BJ (cell line): ENCODE results near the gene CHST8. TPM values are rescaled to one million over a fixed set of nuclear protein-coding genes. Genes with fewer than 3 reads are reported as not detected.

ENCODE experiments used
- CTCF ChIA-PET: fragments of 350-600 bp; formaldehyde crosslinking; extraction: SDS; loops from one replicate; lab custom pipeline; 2021; ENCODE audit warnings: antibody characterized with exemption, inconsistent platforms; lab: Yijun Ruan, JAX
- POLR2A ChIA-PET: fragments of 300-600 bp; sonication (Branson Sonifier 250); formaldehyde crosslinking; extraction: SDS; loops from one replicate; lab custom pipeline; 2021; ENCODE audit warnings: antibody characterized with exemption; lab: Charles Lee
- DNase-seq: peaks from one replicate; pipeline ENCODE4 v3.0.0-alpha.2; 2011; ENCODE audit warnings: low read depth
- H3K27me3 ChIP-seq: 2 replicates; pipeline ENCODE4 v1.6.0; 2011; ENCODE audit warnings: low read length; ENCODE audit not compliant: control insufficient read depth, insufficient read depth
- H3K36me3 ChIP-seq: 2 replicates; pipeline ENCODE4 v1.5.1; 2011; ENCODE audit warnings: low read length; ENCODE audit not compliant: control insufficient read depth, insufficient read depth
- H3K4me3 ChIP-seq: 2 replicates; pipeline ENCODE4 v1.5.1; 2011; ENCODE audit warnings: low read depth, mild to moderate bottlenecking, control low read depth, low read length
- CTCF ChIP-seq: IDR thresholded peaks from 2 replicates; pipeline ENCODE4 v1.5.1; 2011; ENCODE audit warnings: low read depth, mild to moderate bottlenecking, control low read depth, inconsistent platforms, low read length, moderate library complexity; ENCODE audit not compliant: insufficient read depth
- polyA plus RNA-seq: library from polyadenylated mRNA; depleted of rRNA; stranded (reverse); fragments of >200 nt; gene quantifications from 2 replicates; pipeline ENCODE4 v1.2.3, GENCODE V29; 2011

The CHST8 gene
- polyA plus RNA-seq, 1 experiment = 0.09 TPM

- CTCF ChIA-PET = interaction anchor here (1.1 to 1.3 kb wide), 2 partner anchors 27 to 234 kb away, joined by 3 to 4 read pairs; no protein-coding TSS in a partner anchor
- no peak overlapping the region for H3K4me3 ChIP-seq
- H3K27me3 ChIP-seq = peaks cover 5% of the 10 kb centered on the region
- no peak for TF ChIP-seq CTCF
- no peaks in the 10 kb centered on the region for H3K36me3 ChIP-seq
- DNase-seq = no peak
- POLR2A ChIA-PET = no interaction called here
Measured at GRCh38 chr19:33751436-33751770, 129.7 kb downstream of the CHST8 start.

GRCh38 chr19:33752018-33752800 lies 130.5 kb downstream of the CHST8 start:
- Histone ChIP-seq H3K4me3 (no peak overlapping the region), H3K36me3 (no peaks in the 10 kb centered on the region), H3K27me3 (peaks cover 6% of the 10 kb centered on the region)
- TF ChIP-seq CTCF = no peak
- no peak for DNase-seq
- CTCF ChIA-PET = interaction anchor here (1.1 kb wide), 1 partner anchor 233 kb away, joined by 3 read pairs; no protein-coding TSS in a partner anchor
- POLR2A ChIA-PET = no interaction called here

- CTCF ChIA-PET = no interaction called here
- POLR2A ChIA-PET = no interaction called here
- no peak for TF ChIP-seq CTCF
Measured at GRCh38 chr19:33752945-33753344, 131.2 kb downstream of the CHST8 start.

GRCh38 chr19:33754361-33754760 lies 132.6 kb downstream of the CHST8 start:
- POLR2A ChIA-PET = no interaction called here

More at GRCh38 chr19:33752945-33753344, 131.2 kb downstream of the CHST8 start:
- no peaks in the 10 kb centered on the region for H3K36me3 ChIP-seq
- H3K4me3 ChIP-seq = no peak overlapping the region
- H3K27me3 ChIP-seq = peaks cover 6% of the 10 kb centered on the region
- no peak for DNase-seq

More at GRCh38 chr19:33754361-33754760, 132.6 kb downstream of the CHST8 start:
- H3K27me3 ChIP-seq = peaks cover 6% of the 10 kb centered on the region
- no peak overlapping the region for H3K4me3 ChIP-seq
- no peaks in the 10 kb centered on the region for H3K36me3 ChIP-seq
- TF ChIP-seq CTCF = no peak
- CTCF ChIA-PET = interaction anchor here (0.6 to 2.0 kb wide), 5 partner anchors 17 to 338 kb away, joined by 3 to 5 read pairs (median 3); no protein-coding TSS in a partner anchor
- DNase-seq = no peak
